A549 (cell line): Measurements from ENCODE around the gene AGXT. TPM values are rescaled to one million over a fixed set of nuclear protein-coding genes. Genes with fewer than 3 reads are reported as not detected.

ENCODE experiments used
- ATAC-seq, 2 experiments: fragments of 200-7000 bp in 1 of 2; fragments of >200 bp in 1 of 2; cut with Nextera tagmentation in 1 of 2; cut with Tn5 transposase in 1 of 2; 3 replicates each; pipeline versions ENCODE4 v1.8.0 to v1.9.1; 2018 to 2020; ENCODE audit warnings: mild to moderate bottlenecking in 1 of 2, moderate library complexity in 1 of 2
- CTCF ChIA-PET: fragments of 300-600 bp; sonication (Branson Sonifier 250); formaldehyde crosslinking; extraction: SDS; loops from one replicate; lab custom pipeline; 2021; ENCODE audit warnings: antibody characterized with exemption, inconsistent platforms; lab: Yijun Ruan, JAX
- POLR2A ChIA-PET: fragments of 350-600 bp; formaldehyde crosslinking; extraction: SDS; loops from one replicate; lab custom pipeline; 2021; ENCODE audit warnings: antibody characterized with exemption, inconsistent platforms; lab: Yijun Ruan, JAX
- DNase-seq, 2 experiments: peaks; one replicate each; pipeline versions ENCODE4 v3.0.0 to v3.0.0-alpha.2; 2011 to 2016; ENCODE audit warnings: low read depth in 1 of 2, low spot score in 1 of 2
- FAIRE-seq: peaks from 2 replicates; lab custom pipeline; 2011; peaks lifted over from hg19 to GRCh38; lab: Jason Lieb, UNC
- H3K27ac ChIP-seq, 2 experiments: fragments of >200 bp; sonication (Bioruptor Twin); formaldehyde crosslinking; 3 replicates each; pipeline ENCODE4 v1.5.1; 2016 to 2017
- H3K4me1 ChIP-seq: fragments of >200 bp; sonication (Bioruptor Twin); formaldehyde crosslinking; 3 replicates; pipeline ENCODE4 v1.6.1; 2016
- H3K4me2 ChIP-seq: fragments of >200 bp; sonication (Bioruptor Twin); formaldehyde crosslinking; 3 replicates; pipeline ENCODE4 v1.6.1; 2016
- H3K4me3 ChIP-seq: fragments of >200 bp; sonication (Bioruptor Twin); formaldehyde crosslinking; 3 replicates; pipeline ENCODE4 v1.5.1; 2016
- H3K9me3 ChIP-seq: fragments of >200 bp; sonication (Bioruptor Twin); formaldehyde crosslinking; 3 replicates; pipeline ENCODE4 v1.6.1; 2016
- ATOH8 ChIP-seq: fragments of 250-450 bp; sonication (Bioruptor Pico); IDR thresholded peaks from 2 replicates; pipeline ENCODE4 v1.5.0; 2020; ENCODE audit warnings: low read depth, mild to moderate bottlenecking, moderate library complexity
- CEBPB ChIP-seq, 2 experiments: fragments of >200 bp in 1 of 2; sonication (Bioruptor Twin) in 1 of 2; formaldehyde crosslinking in 1 of 2; IDR thresholded peaks; 2 replicates each; pipeline ENCODE4 v1.6.1; 2012 to 2016
- CHD4 ChIP-seq: fragments of 200-600 bp; sonication (generic); IDR thresholded peaks from 2 replicates; pipeline ENCODE4 v1.6.1; 2016; ENCODE audit warnings: antibody characterized with exemption, mild to moderate bottlenecking, borderline replicate concordance
- E2F6 ChIP-seq: IDR thresholded peaks from 2 replicates; pipeline ENCODE4 v1.6.1; 2012; ENCODE audit warnings: low read depth, borderline replicate concordance
- FOSB ChIP-seq: fragments of 250-450 bp; sonication (Bioruptor Pico); IDR thresholded peaks from 2 replicates; pipeline ENCODE4 v1.5.0; 2020; ENCODE audit warnings: mild to moderate bottlenecking, moderate library complexity
- HES2 ChIP-seq: fragments of >200 bp; sonication (Bioruptor Twin); formaldehyde crosslinking; IDR thresholded peaks from 2 replicates; pipeline ENCODE4 v1.6.1; 2016
- HOXB5 ChIP-seq: fragments of 250-450 bp; sonication (Bioruptor Pico); IDR thresholded peaks from 2 replicates; pipeline ENCODE4 v1.5.0; 2020; ENCODE audit warnings: mild to moderate bottlenecking, moderate library complexity
- JUNB ChIP-seq: fragments of >200 bp; sonication (Bioruptor Twin); formaldehyde crosslinking; IDR thresholded peaks from 2 replicates; pipeline ENCODE4 v1.6.1; 2016
- KDM1A ChIP-seq: fragments of 200-600 bp; sonication (generic); IDR thresholded peaks from 2 replicates; pipeline ENCODE4 v1.6.1; 2016; ENCODE audit warnings: low read depth, mild to moderate bottlenecking
- MAFK ChIP-seq: fragments of 450-650 bp; IDR thresholded peaks from 2 replicates; pipeline ENCODE4 v1.6.1; 2014; ENCODE audit not compliant: partially characterized antibody
- MAX ChIP-seq: IDR thresholded peaks from 2 replicates; pipeline ENCODE4 v1.6.1; 2012
- NPAS2 ChIP-seq: fragments of 250-450 bp; sonication (Bioruptor Pico); IDR thresholded peaks from 2 replicates; pipeline ENCODE4 v1.8.0; 2022; ENCODE audit warnings: mild to moderate bottlenecking, moderate library complexity, borderline replicate concordance
- NR3C1 ChIP-seq: fragments of >200 bp; sonication (Bioruptor Twin); formaldehyde crosslinking; IDR thresholded peaks from 3 replicates; pipeline ENCODE4 v1.6.1; 2017
- RCOR1 ChIP-seq: fragments of 150-350 bp; IDR thresholded peaks from 2 replicates; pipeline ENCODE4 v1.6.1; 2014; ENCODE audit warnings: antibody characterized with exemption, low read length, low read depth
- REST ChIP-seq: fragments of 200-600 bp; sonication (generic); IDR thresholded peaks from 2 replicates; pipeline ENCODE4 v1.6.1; 2016; ENCODE audit warnings: antibody characterized with exemption, mild to moderate bottlenecking, moderate library complexity
- RNF2 ChIP-seq: fragments of 200-600 bp; sonication (generic); IDR thresholded peaks from 2 replicates; pipeline ENCODE4 v1.6.1; 2016; ENCODE audit warnings: low read depth, mild to moderate bottlenecking, antibody characterized with exemption, moderate library complexity, borderline replicate concordance
- ZC3H11A ChIP-seq: fragments of 450-650 bp; IDR thresholded peaks from 2 replicates; pipeline ENCODE4 v1.6.1; 2014; ENCODE audit warnings: antibody characterized with exemption, mild to moderate bottlenecking
- ZNF302 ChIP-seq: fragments of 250-450 bp; sonication (Bioruptor Pico); IDR thresholded peaks from 2 replicates; pipeline ENCODE4 v1.9.0; 2021; ENCODE audit warnings: inconsistent platforms, mild to moderate bottlenecking, moderate library complexity
- ZSCAN20 ChIP-seq: fragments of 250-450 bp; sonication (Bioruptor Pico); IDR thresholded peaks from 2 replicates; pipeline ENCODE4 v1.8.0; 2022; ENCODE audit warnings: mild to moderate bottlenecking, moderate library complexity
- WGBS: methylation state at CpG from one replicate; pipeline ENCODE4 v1.1.6; 2017; ENCODE audit errors: missing lambda C conversion rate; 5-methylcytosine and 5-hydroxymethylcytosine counted together
- polyA plus RNA-seq, 4 experiments: library from polyadenylated mRNA; depleted of rRNA in 3 of 4; stranded (reverse); fragments of >200 nt; fragmentation: RNase III in 1 of 4; extraction: RNeasy Plus Mini Kit Qiagen cat#74134 plus additional on column Dnase treatment in 1 of 4; gene quantifications; 2 replicates in 3 of 4; 3 replicates in 1 of 4; pipeline ENCODE4 v1.2.3, GENCODE V29; 2011 to 2017

AGXT gene
- polyA plus RNA-seq, 2 of the 4 experiments (the other 2 are of a cell fraction): not detected

GRCh38 chr2:240898108-240898730, 29.6 kb downstream of the AGXT start:
- DNase-seq (no peak), FAIRE-seq (no peak), ATAC-seq (peak in 1 of 2 experiments; percentile 7; a peak in 2 of 6 replicates)
- CTCF ChIA-PET: interaction anchor here (0.8 to 8.6 kb wide), 4 partner anchors 9 to 61 kb away, joined by 3 to 43 read pairs (median 4); no protein-coding TSS in a partner anchor
- H3K4me1 ChIP-seq: peaks cover 21% of the 10 kb centered on the region
- H3K4me2 ChIP-seq: no peak overlapping the region
- H3K4me3 ChIP-seq: no peak overlapping the region
- no peak for TF ChIP-seq MAX
- no peak for TF ChIP-seq NPAS2
- TF ChIP-seq ZSCAN20 (CRISPR knock-in tag): no peak
- no peak for TF ChIP-seq CEBPB (IDR thresholded peaks at IDR 0.05)
- no peak for TF ChIP-seq KDM1A
- TF ChIP-seq RNF2: no peak
- H3K9me3 ChIP-seq: no peaks in the 10 kb centered on the region
- WGBS: 79% methylated on average over 13 of the region's 17 CpGs
- no peak overlapping the region for H3K27ac ChIP-seq
- POLR2A ChIA-PET: no interaction called here

GRCh38 chr2:240898731-240899467, 30.3 kb downstream of the AGXT start:
- ATAC-seq (peak in 1 of 2 experiments; percentile 40; a peak in 3 of 6 replicates), FAIRE-seq (no peak), DNase-seq (no peak)
- Histone ChIP-seq H3K27ac (no peak overlapping the region), H3K9me3 (no peaks in the 10 kb centered on the region), H3K4me1 (peaks cover 15% of the 10 kb centered on the region), H3K4me3 (no peak overlapping the region), H3K4me2 (no peak overlapping the region)
- ChIA-PET CTCF (interaction anchor here (0.9 to 8.6 kb wide), 5 partner anchors 8 to 47 kb away, joined by 3 to 43 read pairs (median 5); no protein-coding TSS in a partner anchor), POLR2A (no interaction called here)
- TF ChIP-seq ZNF302 (CRISPR knock-in tag): no peak
- no peak for TF ChIP-seq NR3C1
- no peak for TF ChIP-seq REST
- TF ChIP-seq MAFK: no peak
- TF ChIP-seq CHD4: no peak
- TF ChIP-seq ATOH8: no peak
- TF ChIP-seq HOXB5 (CRISPR knock-in tag): no peak
- TF ChIP-seq CEBPB (IDR thresholded peaks at IDR 0.05): no peak
- TF ChIP-seq RCOR1: no peak
- no peak for TF ChIP-seq HES2
- TF ChIP-seq FOSB (CRISPR knock-in tag): no peak
- TF ChIP-seq JUNB: no peak
- no peak for TF ChIP-seq E2F6
- no peak for TF ChIP-seq ZC3H11A
- 82% methylated on average over 22 of the region's 23 CpGs for WGBS
